Kidney (tissue), 14 donors: ENCODE data around the gene ASAP2. TPM values are rescaled to one million over a fixed set of nuclear protein-coding genes. Genes with fewer than 3 reads are reported as not detected.
A peak's percentile ranks its signal among the peaks of the same experiment; 100 is the strongest.

Experiments
- DNase-seq, 5 donors: peaks; one replicate each; pipeline ENCODE4 v3.0.0-alpha.2; 2013 to 2020
- FAIRE-seq: peaks from 2 replicates; lab custom pipeline; 2012; peaks lifted over from hg19 to GRCh38; lab: Jason Lieb, UNC
- H3K27ac ChIP-seq, 2 donors: one replicate each; pipeline ENCODE4 v1.7.0; 2013; ENCODE audit warnings: low read depth in 2 of 2, low read length in 2 of 2, inconsistent platforms in 1 of 2
- H3K27me3 ChIP-seq: one replicate; pipeline ENCODE4 v1.7.1; 2013; ENCODE audit warnings: low read length, inconsistent platforms; ENCODE audit not compliant: control insufficient read depth, insufficient read depth
- H3K36me3 ChIP-seq, 3 donors: one replicate each; pipeline versions ENCODE4 v1.7.0 to v1.7.1; 2013; ENCODE audit warnings: low read length in 3 of 3, control low read depth in 1 of 3, inconsistent platforms in 1 of 3; ENCODE audit not compliant: insufficient read depth in 3 of 3, control insufficient read depth in 2 of 3
- H3K4me1 ChIP-seq, 3 donors: one replicate each; pipeline versions ENCODE4 v1.7.0 to v1.7.1; 2013; ENCODE audit warnings: low read length in 3 of 3, inconsistent platforms in 1 of 3, low read depth in 1 of 3; ENCODE audit not compliant: control insufficient read depth in 2 of 3, insufficient read depth in 2 of 3
- H3K4me3 ChIP-seq, 3 donors: one replicate each; pipeline versions ENCODE4 v1.7.0 to v1.8.1; 2013; ENCODE audit warnings: low read length in 3 of 3, control low read depth in 1 of 3, inconsistent platforms in 1 of 3
- H3K9ac ChIP-seq, 3 donors: one replicate each; pipeline versions ENCODE4 v1.7.0 to v1.7.1; 2013; ENCODE audit warnings: low read length in 3 of 3, control low read depth in 1 of 3, inconsistent platforms in 1 of 3
- H3K9me3 ChIP-seq, 3 donors: one replicate each; pipeline versions ENCODE4 v1.7.0 to v1.7.1; 2013; ENCODE audit warnings: low read length in 3 of 3, control low read depth in 1 of 3, inconsistent platforms in 1 of 3; ENCODE audit not compliant: control insufficient read depth in 2 of 3, insufficient read depth in 1 of 3
- intact Hi-C: fragments of 100-400 bp; cut with DNase I; formaldehyde crosslinking; loops from one replicate; pipeline ENCODE4 v1.11.1; 2022
- polyA plus RNA-seq: library from polyadenylated mRNA; stranded (reverse); fragments of 350-450 nt; fragmentation: Illumina TruSeq; extraction: RNeasy Lipid Tissue Mini Kit (QIAGEN cat#74804); gene quantifications from one replicate; pipeline ENCODE4 v1.2.3, GENCODE V29; 2014; ENCODE audit warnings: low read depth, low replicate concordance; ENCODE audit not compliant: insufficient read depth
- total RNA-seq: library from RNA; stranded (reverse); fragmentation: NEBNext Ultra II Directional; extraction: Animal tissue kit (Norgen Biotek cat#: 25700); gene quantifications from one replicate; pipeline ENCODE4 v1.2.1, GENCODE V29; 2021
- TF ChIP-seq, protein P1 (sequence below): IDR thresholded peaks from 3 replicates; pipeline ENCODE4 v1.5.1; 2012; ENCODE audit warnings: mild to moderate bottlenecking, moderate library complexity, borderline replicate concordance; ENCODE audit not compliant: insufficient read depth; ENCODE audit errors: extremely low read depth
- donor health status: control.
- donor health status: control.
- donor health status: control.
- donor health status: control.
- donor health status: control.
- donor health status: DM: yes; HTN: yes; CAD: no.
- donor health status: Normal renal cell carcinoma (clear cell type).

Gene ASAP2
- total and polyA plus RNA-seq, 2 donors from 2014 or later = 26.2 to 54.8 TPM

DNA sequence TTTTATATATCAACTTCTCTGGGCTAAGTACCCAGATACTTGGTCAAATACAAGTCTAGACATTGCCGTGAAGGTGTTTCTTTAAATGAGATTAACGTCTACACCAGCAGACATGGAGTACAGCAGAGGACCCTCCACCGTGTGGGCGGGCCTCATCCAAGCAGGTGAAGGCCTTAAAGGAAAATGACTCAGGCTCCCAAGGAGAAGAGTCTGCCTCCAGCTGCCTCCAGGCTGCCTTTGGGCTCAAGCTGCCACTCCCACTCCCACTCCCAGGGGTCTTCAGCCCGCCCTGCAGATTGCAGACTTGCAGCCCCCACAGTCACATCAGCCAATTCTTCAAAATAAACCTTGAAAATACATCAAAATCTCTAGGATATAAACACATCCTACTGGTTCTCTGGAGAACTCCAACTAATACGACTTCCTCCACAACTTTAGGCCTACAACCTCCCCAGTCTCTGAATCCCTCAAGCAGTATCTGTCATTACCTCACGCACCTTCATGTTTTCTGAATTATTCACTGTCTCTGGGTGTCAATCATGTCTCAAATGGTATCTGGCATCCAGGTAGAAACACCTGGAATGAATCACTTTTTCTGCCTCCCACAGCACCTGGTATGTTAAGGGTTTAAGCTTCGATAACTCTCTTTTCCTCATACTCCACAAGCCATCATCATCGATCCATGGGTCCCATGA lies 209.8 kb downstream of the ASAP2 start:
- intact Hi-C loops = no loop called here
- H3K4me3 ChIP-seq = no peak overlapping the region
- FAIRE-seq (no peak), DNase-seq (no peak)
- H3K9me3 ChIP-seq = no peaks in the 10 kb centered on the region
- H3K36me3 ChIP-seq = peaks cover 0 to 14% (median 0%) of the 10 kb centered on the region in 3 donors
- H3K9ac ChIP-seq = no peak overlapping the region
- H3K4me1 ChIP-seq = no peaks in the 10 kb centered on the region
- no peaks in the 10 kb centered on the region for H3K27me3 ChIP-seq
- TF ChIP-seq, protein P1, sequence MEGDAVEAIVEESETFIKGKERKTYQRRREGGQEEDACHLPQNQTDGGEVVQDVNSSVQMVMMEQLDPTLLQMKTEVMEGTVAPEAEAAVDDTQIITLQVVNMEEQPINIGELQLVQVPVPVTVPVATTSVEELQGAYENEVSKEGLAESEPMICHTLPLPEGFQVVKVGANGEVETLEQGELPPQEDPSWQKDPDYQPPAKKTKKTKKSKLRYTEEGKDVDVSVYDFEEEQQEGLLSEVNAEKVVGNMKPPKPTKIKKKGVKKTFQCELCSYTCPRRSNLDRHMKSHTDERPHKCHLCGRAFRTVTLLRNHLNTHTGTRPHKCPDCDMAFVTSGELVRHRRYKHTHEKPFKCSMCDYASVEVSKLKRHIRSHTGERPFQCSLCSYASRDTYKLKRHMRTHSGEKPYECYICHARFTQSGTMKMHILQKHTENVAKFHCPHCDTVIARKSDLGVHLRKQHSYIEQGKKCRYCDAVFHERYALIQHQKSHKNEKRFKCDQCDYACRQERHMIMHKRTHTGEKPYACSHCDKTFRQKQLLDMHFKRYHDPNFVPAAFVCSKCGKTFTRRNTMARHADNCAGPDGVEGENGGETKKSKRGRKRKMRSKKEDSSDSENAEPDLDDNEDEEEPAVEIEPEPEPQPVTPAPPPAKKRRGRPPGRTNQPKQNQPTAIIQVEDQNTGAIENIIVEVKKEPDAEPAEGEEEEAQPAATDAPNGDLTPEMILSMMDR = no peak
- no peak overlapping the region for H3K27ac ChIP-seq

DNA sequence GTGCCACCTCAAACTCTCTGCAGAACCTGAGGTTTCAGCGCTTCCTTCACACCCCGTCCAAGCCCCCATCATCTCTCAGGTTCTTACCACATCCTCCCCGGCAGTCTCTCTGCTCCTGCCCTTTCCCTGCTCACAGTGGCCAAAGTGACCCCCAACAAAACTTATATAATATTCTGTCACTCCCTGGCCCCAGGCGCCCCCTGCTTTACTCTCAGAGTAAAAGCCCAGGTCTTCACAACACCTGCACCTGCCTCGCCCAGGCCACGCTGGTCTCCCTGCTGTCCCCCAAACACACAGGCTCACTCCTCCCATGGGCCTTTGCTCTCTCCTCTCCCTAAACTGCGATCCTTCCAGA lies 210.3 kb downstream of the ASAP2 start:
- H3K36me3 ChIP-seq = peaks cover 0 to 13% (median 0%) of the 10 kb centered on the region in 3 donors

DNA sequence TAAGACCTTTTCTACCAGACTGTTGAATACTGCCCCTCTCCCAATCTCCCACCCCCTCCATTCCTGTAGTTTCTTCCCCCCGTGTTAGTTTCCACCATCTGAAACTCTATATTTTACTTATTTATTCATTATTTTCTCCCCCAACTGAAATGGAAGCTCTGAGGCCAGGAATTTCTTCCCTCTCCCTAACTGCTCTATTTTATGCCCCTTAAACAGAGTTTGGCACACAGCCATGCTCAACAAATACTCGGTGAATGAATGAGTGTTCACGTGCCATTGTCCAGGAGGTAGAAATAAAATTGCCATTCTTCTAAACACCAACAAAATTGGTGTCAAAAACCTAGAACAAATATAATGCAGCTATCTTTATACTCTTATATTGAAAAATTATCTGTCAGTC lies 211.1 kb downstream of the ASAP2 start:
- Histone ChIP-seq H3K9me3 (no peaks in the 10 kb centered on the region), H3K27ac (no peak overlapping the region), H3K4me3 (no peak overlapping the region), H3K27me3 (no peaks in the 10 kb centered on the region), H3K36me3 (peaks cover 0 to 8% (median 0%) of the 10 kb centered on the region in 3 donors), H3K4me1 (peaks cover 0 to 11% (median 0%) of the 10 kb centered on the region in 3 donors), H3K9ac (no peak overlapping the region)
- FAIRE-seq (no peak), DNase-seq (peak in 2 of 5 donors; percentile 43 to 59)
- TF ChIP-seq, protein P1 = no peak
- intact Hi-C loops = no loop called here

More for the DNA sequence above, 210.3 kb downstream of the ASAP2 start:
- Histone ChIP-seq H3K4me3 (no peak overlapping the region), H3K27me3 (no peaks in the 10 kb centered on the region), H3K9me3 (no peaks in the 10 kb centered on the region), H3K9ac (no peak overlapping the region), H3K27ac (no peak overlapping the region), H3K4me1 (peaks cover 0 to 3% (median 0%) of the 10 kb centered on the region in 3 donors)
- FAIRE-seq (no peak), DNase-seq (no peak)
- intact Hi-C loops = no loop called here
- TF ChIP-seq, protein P1 = no peak
